Nephron (organoid): ENCODE measurements around the gene PTPRG.
A peak's percentile ranks its signal among the peaks of the same experiment; 100 is the strongest.

ENCODE experiments used
- H3K27ac Mint-ChIP-seq, 3 experiments: 2 replicates each; pipeline ENCODE4 v1.8.0; 2020; ENCODE audit warnings: mixed read lengths in 3 of 3, mild to moderate bottlenecking in 2 of 3, moderate library complexity in 1 of 3
- H3K27me3 Mint-ChIP-seq: 2 replicates; pipeline ENCODE4 v1.8.0; 2021; ENCODE audit warnings: low read depth, mild to moderate bottlenecking, moderate library complexity, mixed read lengths
- H3K36me3 Mint-ChIP-seq: 2 replicates; pipeline ENCODE4 v1.8.0; 2020; ENCODE audit warnings: low read depth, mixed read lengths
- H3K4me1 Mint-ChIP-seq: 2 replicates; pipeline ENCODE4 v1.8.0; 2020; ENCODE audit warnings: mixed read lengths
- H3K4me3 Mint-ChIP-seq, 3 experiments: 2 replicates each; pipeline ENCODE4 v1.8.0; 2020; ENCODE audit warnings: mild to moderate bottlenecking in 3 of 3, mixed read lengths in 3 of 3, moderate library complexity in 2 of 3
- H3K9me3 Mint-ChIP-seq: 2 replicates; pipeline ENCODE4 v1.8.0; 2020; ENCODE audit warnings: mixed read lengths
- CTCF ChIP-seq, 3 experiments: fragments of 200-600 bp; sonication (generic); IDR thresholded peaks; one replicate each; pipeline ENCODE4 v1.5.0; 2021; ENCODE audit warnings: antibody characterized with exemption in 3 of 3; ENCODE audit not compliant: unreplicated experiment in 3 of 3

The PTPRG gene

GRCh38 chr3:61686228-61686648 lies 124.9 kb downstream of the PTPRG start:
- no peak overlapping the region for H3K27ac Mint-ChIP-seq
- peaks cover 54% of the 10 kb centered on the region for H3K4me1 Mint-ChIP-seq
- H3K4me3 Mint-ChIP-seq: no peak overlapping the region
- no peak for TF ChIP-seq CTCF (IDR thresholded peaks at IDR 0.05; ENCODE audit: unreplicated experiment in 3 of 3)
- no peaks in the 10 kb centered on the region for H3K9me3 Mint-ChIP-seq
- no peaks in the 10 kb centered on the region for H3K36me3 Mint-ChIP-seq
- peaks cover 4% of the 10 kb centered on the region for H3K27me3 Mint-ChIP-seq

GRCh38 chr3:61687206-61687605 lies 125.8 kb downstream of the PTPRG start:
- peak overlapping the region in 1 of 3 experiments; percentile 31 for H3K27ac Mint-ChIP-seq
- H3K9me3 Mint-ChIP-seq: no peaks in the 10 kb centered on the region
- H3K36me3 Mint-ChIP-seq: no peaks in the 10 kb centered on the region
- peaks cover 4% of the 10 kb centered on the region for H3K27me3 Mint-ChIP-seq
- no peak overlapping the region for H3K4me3 Mint-ChIP-seq
- peaks cover 53% of the 10 kb centered on the region for H3K4me1 Mint-ChIP-seq
- no peak for TF ChIP-seq CTCF (IDR thresholded peaks at IDR 0.05; ENCODE audit: unreplicated experiment in 3 of 3)

GRCh38 chr3:61687663-61688306 lies 126.4 kb downstream of the PTPRG start:
- Mint-ChIP-seq H3K27ac (peak overlapping the region in 1 of 3 experiments; percentile 31), H3K36me3 (no peaks in the 10 kb centered on the region), H3K4me1 (peaks cover 47% of the 10 kb centered on the region), H3K9me3 (no peaks in the 10 kb centered on the region), H3K4me3 (no peak overlapping the region), H3K27me3 (peaks cover 4% of the 10 kb centered on the region)
- TF ChIP-seq CTCF (IDR thresholded peaks at IDR 0.05; ENCODE audit: unreplicated experiment in 3 of 3): no peak

DNA sequence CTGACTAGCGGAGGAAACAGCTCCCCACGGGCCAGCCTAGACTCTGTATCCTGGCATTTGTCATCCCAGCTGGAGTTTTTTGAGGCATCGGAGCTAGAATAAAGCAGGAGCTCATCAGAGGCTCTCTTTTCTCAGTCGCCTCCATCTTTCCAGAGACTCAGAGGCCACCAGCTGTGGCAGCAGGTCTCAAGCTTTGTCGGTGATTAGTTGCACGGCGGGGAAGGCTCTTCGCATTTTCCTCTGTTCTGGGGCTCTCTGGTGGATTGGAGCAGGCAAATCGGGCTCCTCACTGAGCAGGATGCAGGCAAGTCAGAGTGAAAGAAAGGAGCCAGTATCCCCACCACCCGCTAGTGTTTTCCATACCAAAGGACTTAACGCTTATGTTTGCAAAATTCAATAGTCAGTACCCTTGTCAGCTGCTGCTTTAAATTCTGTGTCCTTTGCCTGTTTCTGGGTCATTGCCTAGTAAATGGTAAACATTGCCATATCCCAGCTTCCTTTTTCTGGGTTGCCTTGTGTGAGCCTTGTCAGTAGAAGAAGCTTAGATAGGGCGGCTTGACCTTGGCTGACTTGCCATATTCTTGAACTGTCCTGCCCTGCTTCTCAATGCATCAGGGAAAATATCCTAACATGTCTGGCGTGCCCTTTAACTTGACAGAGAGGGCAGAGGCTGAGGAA lies 127.1 kb downstream of the PTPRG start:
- TF ChIP-seq CTCF (IDR thresholded peaks at IDR 0.05; ENCODE audit: unreplicated experiment in 3 of 3): no peak
- Mint-ChIP-seq H3K36me3 (no peaks in the 10 kb centered on the region), H3K27ac (peak overlapping the region; percentile 22 to 31 (median 23)), H3K27me3 (peaks cover 4% of the 10 kb centered on the region), H3K9me3 (no peaks in the 10 kb centered on the region), H3K4me1 (peaks cover 40% of the 10 kb centered on the region), H3K4me3 (no peak overlapping the region)

DNA sequence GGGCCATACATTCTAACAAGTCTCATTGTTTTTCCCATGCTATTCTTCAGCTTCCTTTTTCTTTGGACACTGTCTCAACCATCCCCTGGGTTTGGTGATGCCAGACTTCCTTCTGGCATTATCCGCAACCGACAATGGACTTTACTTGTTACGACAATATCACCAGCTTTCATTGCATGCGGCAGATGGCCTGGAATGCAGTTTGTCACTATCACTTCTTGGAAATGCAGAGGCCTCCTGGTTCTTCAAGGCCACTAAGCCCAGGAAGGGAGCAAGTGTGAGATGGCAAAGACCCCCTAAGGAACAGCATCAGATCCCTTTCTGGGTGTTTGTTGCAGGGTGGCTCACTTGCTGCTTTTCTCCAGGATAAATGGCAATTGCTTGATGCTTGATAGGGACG lies 128.6 kb downstream of the PTPRG start:
- no peaks in the 10 kb centered on the region for H3K36me3 Mint-ChIP-seq
- no peaks in the 10 kb centered on the region for H3K9me3 Mint-ChIP-seq
- TF ChIP-seq CTCF (IDR thresholded peaks at IDR 0.05; ENCODE audit: unreplicated experiment in 3 of 3): no peak
- peaks cover 26% of the 10 kb centered on the region for H3K4me1 Mint-ChIP-seq
- peaks cover 4% of the 10 kb centered on the region for H3K27me3 Mint-ChIP-seq
- H3K27ac Mint-ChIP-seq: peak overlapping the region in 1 of 3 experiments; percentile 6
- no peak overlapping the region for H3K4me3 Mint-ChIP-seq

DNA sequence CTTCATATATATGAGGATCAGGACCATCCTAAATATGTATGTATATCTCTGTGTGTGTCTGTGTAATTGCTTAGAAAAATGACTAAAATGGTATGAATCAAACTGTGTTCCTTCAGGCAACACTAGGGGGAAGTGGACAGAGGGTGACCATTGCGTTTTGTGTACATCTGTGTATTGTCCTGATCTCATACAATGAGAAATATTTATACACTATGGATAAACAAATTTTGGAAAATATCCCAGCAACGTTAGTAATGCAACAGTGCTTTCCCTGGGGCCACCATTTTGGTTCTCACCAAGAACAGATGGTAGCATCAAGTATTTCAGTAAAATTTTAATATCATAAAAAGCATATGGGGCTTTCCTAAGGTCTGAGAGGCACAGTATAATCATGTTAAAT lies 130.1 kb downstream of the PTPRG start:
- no peak overlapping the region for H3K27ac Mint-ChIP-seq
- no peak for TF ChIP-seq CTCF (IDR thresholded peaks at IDR 0.05; ENCODE audit: unreplicated experiment in 3 of 3)
- no peaks in the 10 kb centered on the region for H3K9me3 Mint-ChIP-seq
- peaks cover 14% of the 10 kb centered on the region for H3K4me1 Mint-ChIP-seq
- H3K4me3 Mint-ChIP-seq: no peak overlapping the region
- H3K36me3 Mint-ChIP-seq: no peaks in the 10 kb centered on the region
- no peaks in the 10 kb centered on the region for H3K27me3 Mint-ChIP-seq
